ENCODE measurements around the gene ICA1L.
"Not testable (repeated sequence)": the region's sequence is repeated elsewhere in the genome, so short reads cannot be mapped to it uniquely, and the experiment has no call there.

The ICA1L gene

DNA sequence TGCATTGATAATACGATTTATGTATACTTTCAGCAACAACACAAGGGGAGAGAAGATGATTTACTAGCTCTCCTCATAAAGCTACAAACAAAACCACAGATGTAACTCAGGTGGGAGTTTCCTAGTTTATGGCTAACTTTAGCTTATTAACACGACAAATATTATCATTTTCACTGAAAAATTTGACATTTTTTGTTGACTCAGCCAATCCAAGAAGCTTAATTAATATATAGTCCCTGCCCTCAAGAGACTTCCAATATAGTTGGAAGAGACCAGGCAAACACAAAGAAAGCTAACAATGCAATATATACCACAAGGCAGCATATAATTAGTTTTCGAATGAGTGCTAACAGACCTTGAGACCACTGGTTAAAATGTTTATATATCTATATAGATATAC is 39.1 kb upstream of the ICA1L start:
- ATAC-seq, result no peak

DNA sequence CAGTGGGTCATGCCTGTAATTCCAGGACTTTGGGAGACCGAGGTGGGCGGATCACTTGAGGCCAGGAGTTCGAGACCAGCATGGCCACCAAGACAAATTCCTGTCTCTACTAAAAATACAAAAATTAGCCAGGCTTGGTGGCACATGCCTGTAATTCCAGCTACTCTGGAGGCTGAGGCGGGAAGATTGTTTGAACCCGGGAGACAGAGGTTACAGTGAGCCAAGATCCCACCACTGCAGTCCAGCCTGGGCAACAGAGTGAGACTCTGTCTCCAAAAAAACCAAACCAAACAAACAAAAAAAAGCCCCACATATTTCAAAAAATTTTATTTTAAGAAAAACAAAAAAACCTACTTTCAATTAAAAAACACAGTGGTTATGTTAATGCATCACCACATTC is 38.7 kb upstream of the ICA1L start:
- ATAC-seq, result not testable (repeated sequence)

More for the DNA sequence above, 39.1 kb upstream of the ICA1L start:
- no peak for TF ChIP-seq ZFP30 (CRISPR knock-in tag; IDR thresholded peaks at IDR 0.05)
- no peak for TF ChIP-seq ZNF8 (CRISPR knock-in tag; IDR thresholded peaks at IDR 0.05)
- no peak for TF ChIP-seq ZC3H10 (CRISPR knock-in tag; IDR thresholded peaks at IDR 0.05)
- TF ChIP-seq CSDC2 (CRISPR knock-in tag; IDR thresholded peaks at IDR 0.05), result no peak
- TF ChIP-seq TOX (CRISPR knock-in tag; IDR thresholded peaks at IDR 0.05; ENCODE audit: borderline replicate concordance), result no peak
- no peak for TF ChIP-seq ISL1 (CRISPR knock-in tag; IDR thresholded peaks at IDR 0.05)
- TF ChIP-seq ARNTL (CRISPR knock-in tag; IDR thresholded peaks at IDR 0.05; ENCODE audit: borderline replicate concordance, low read depth), result no peak
- TF ChIP-seq TCF4 (CRISPR knock-in tag; IDR thresholded peaks at IDR 0.05; ENCODE audit: borderline replicate concordance), result no peak
- no peak for TF ChIP-seq ESRRG (CRISPR knock-in tag; IDR thresholded peaks at IDR 0.05)
- TF ChIP-seq, protein P1, sequence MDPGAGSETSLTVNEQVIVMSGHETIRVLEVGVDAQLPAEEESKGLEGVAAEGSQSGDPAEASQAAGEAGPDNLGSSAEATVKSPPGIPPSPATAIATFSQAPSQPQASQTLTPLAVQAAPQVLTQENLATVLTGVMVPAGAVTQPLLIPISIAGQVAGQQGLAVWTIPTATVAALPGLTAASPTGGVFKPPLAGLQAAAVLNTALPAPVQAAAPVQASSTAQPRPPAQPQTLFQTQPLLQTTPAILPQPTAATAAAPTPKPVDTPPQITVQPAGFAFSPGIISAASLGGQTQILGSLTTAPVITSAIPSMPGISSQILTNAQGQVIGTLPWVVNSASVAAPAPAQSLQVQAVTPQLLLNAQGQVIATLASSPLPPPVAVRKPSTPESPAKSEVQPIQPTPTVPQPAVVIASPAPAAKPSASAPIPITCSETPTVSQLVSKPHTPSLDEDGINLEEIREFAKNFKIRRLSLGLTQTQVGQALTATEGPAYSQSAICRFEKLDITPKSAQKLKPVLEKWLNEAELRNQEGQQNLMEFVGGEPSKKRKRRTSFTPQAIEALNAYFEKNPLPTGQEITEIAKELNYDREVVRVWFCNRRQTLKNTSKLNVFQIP (CRISPR knock-in tag; IDR thresholded peaks at IDR 0.05; ENCODE audit: borderline replicate concordance, low read depth), result no peak
- TF ChIP-seq RARB (CRISPR knock-in tag; IDR thresholded peaks at IDR 0.05), result no peak
- no peak for TF ChIP-seq ZNF70 (CRISPR knock-in tag; IDR thresholded peaks at IDR 0.05)
- TF ChIP-seq, protein P2, sequence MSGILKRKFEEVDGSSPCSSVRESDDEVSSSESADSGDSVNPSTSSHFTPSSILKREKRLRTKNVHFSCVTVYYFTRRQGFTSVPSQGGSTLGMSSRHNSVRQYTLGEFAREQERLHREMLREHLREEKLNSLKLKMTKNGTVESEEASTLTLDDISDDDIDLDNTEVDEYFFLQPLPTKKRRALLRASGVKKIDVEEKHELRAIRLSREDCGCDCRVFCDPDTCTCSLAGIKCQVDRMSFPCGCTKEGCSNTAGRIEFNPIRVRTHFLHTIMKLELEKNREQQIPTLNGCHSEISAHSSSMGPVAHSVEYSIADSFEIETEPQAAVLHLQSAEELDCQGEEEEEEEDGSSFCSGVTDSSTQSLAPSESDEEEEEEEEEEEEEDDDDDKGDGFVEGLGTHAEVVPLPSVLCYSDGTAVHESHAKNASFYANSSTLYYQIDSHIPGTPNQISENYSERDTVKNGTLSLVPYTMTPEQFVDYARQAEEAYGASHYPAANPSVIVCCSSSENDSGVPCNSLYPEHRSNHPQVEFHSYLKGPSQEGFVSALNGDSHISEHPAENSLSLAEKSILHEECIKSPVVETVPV (CRISPR knock-in tag; IDR thresholded peaks at IDR 0.05), result no peak
- no peak for TF ChIP-seq BACH2 (CRISPR knock-in tag; IDR thresholded peaks at IDR 0.05; ENCODE audit: borderline replicate concordance)
- no peak for TF ChIP-seq ZNF565 (CRISPR knock-in tag; conservative IDR thresholded peaks at IDR 0.05; ENCODE audit: low read depth)
- TF ChIP-seq OSR1 (CRISPR knock-in tag; IDR thresholded peaks at IDR 0.05), result no peak
- no peak for TF ChIP-seq PPARA (CRISPR knock-in tag; IDR thresholded peaks at IDR 0.05; ENCODE audit: borderline replicate concordance)
- TF ChIP-seq, protein P3, sequence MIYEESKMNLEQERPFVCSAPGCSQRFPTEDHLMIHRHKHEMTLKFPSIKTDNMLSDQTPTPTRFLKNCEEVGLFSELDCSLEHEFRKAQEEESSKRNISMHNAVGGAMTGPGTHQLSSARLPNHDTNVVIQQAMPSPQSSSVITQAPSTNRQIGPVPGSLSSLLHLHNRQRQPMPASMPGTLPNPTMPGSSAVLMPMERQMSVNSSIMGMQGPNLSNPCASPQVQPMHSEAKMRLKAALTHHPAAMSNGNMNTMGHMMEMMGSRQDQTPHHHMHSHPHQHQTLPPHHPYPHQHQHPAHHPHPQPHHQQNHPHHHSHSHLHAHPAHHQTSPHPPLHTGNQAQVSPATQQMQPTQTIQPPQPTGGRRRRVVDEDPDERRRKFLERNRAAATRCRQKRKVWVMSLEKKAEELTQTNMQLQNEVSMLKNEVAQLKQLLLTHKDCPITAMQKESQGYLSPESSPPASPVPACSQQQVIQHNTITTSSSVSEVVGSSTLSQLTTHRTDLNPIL (CRISPR knock-in tag; IDR thresholded peaks at IDR 0.05; ENCODE audit: low read depth), result no peak
- TF ChIP-seq GLIS3 (CRISPR knock-in tag; IDR thresholded peaks at IDR 0.05), result no peak

DNA sequence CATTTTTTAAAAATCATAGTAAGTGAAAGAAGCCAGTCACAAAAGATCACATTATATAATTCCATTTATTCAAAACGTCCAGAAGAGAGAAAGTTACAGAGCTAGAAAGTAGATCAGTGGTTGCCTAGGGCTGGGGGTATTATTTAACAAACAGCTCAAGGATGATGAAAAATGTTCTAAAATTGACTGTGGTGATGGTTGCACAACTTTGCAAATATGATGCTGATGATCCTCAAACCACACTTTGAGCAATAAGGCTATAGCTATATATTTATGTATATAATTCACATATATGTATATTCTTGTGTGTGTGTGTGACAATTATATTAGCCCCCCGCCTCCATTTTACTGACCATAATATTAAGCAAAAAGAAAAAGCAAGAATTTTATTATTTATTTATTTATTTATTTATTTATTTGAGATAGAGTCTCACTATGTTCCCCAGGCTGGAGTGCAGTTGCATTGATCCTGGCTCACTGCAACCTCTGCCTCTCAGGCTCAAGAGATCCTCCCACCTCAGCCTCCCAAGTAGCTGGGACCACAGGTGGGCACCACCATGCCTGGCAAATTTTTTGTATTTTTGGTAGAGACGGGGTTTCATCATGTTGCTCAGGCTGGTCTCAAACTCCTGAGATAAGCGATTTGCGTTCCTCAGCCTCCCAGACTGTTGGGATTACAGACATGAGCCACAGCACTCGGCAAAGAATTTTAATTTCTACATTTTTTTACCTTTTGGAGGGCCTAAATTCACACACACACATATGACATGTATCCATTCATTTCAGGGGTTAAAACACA is 38.0 kb upstream of the ICA1L start:
- ATAC-seq, result no peak
- TF ChIP-seq GLIS3 (CRISPR knock-in tag; IDR thresholded peaks at IDR 0.05) (no peak), ZFP30 (CRISPR knock-in tag; IDR thresholded peaks at IDR 0.05) (no peak)

DNA sequence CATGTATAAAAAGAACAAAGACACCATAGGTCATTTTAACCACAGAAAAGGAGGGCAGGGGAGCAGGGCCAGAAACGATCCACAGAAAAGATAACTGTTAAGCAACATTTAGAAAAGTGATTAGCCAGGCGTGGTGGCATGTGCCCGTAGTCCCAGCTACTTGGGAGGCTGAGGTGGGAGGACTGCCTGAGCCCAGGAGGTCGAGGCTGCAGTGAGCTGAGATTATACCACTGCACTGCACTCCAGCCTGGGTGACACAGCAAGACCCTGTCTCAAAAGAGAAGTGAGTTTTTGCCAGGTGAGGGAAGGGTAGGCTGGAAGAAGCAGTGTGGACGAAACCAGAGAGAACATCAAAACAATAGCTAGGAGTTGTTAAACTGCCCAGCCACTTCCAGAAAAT is 36.6 kb upstream of the ICA1L start:
- ATAC-seq, result no peak
- no peak for TF ChIP-seq ZNF565 (CRISPR knock-in tag; conservative IDR thresholded peaks at IDR 0.05; ENCODE audit: low read depth)
- TF ChIP-seq, protein P1 (CRISPR knock-in tag; IDR thresholded peaks at IDR 0.05; ENCODE audit: borderline replicate concordance, low read depth), result no peak
- TF ChIP-seq ZC3H10 (CRISPR knock-in tag; IDR thresholded peaks at IDR 0.05), result no peak
- TF ChIP-seq, protein P4, sequence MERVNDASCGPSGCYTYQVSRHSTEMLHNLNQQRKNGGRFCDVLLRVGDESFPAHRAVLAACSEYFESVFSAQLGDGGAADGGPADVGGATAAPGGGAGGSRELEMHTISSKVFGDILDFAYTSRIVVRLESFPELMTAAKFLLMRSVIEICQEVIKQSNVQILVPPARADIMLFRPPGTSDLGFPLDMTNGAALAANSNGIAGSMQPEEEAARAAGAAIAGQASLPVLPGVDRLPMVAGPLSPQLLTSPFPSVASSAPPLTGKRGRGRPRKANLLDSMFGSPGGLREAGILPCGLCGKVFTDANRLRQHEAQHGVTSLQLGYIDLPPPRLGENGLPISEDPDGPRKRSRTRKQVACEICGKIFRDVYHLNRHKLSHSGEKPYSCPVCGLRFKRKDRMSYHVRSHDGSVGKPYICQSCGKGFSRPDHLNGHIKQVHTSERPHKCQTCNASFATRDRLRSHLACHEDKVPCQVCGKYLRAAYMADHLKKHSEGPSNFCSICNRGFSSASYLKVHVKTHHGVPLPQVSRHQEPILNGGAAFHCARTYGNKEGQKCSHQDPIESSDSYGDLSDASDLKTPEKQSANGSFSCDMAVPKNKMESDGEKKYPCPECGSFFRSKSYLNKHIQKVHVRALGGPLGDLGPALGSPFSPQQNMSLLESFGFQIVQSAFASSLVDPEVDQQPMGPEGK (CRISPR knock-in tag; IDR thresholded peaks at IDR 0.05; ENCODE audit: borderline replicate concordance), result no peak
- TF ChIP-seq PPARA (CRISPR knock-in tag; IDR thresholded peaks at IDR 0.05; ENCODE audit: borderline replicate concordance), result no peak
- no peak for TF ChIP-seq ZFP3 (CRISPR knock-in tag; IDR thresholded peaks at IDR 0.05)
- TF ChIP-seq CSDC2 (CRISPR knock-in tag; IDR thresholded peaks at IDR 0.05), result no peak
- no peak for TF ChIP-seq RARB (CRISPR knock-in tag; IDR thresholded peaks at IDR 0.05)
- TF ChIP-seq TOX (CRISPR knock-in tag; IDR thresholded peaks at IDR 0.05; ENCODE audit: borderline replicate concordance), result no peak
- TF ChIP-seq ISL1 (CRISPR knock-in tag; IDR thresholded peaks at IDR 0.05), result no peak
- TF ChIP-seq ZFP30 (CRISPR knock-in tag; IDR thresholded peaks at IDR 0.05), result no peak
- no peak for TF ChIP-seq BACH2 (CRISPR knock-in tag; IDR thresholded peaks at IDR 0.05; ENCODE audit: borderline replicate concordance)
- TF ChIP-seq TCF4 (CRISPR knock-in tag; IDR thresholded peaks at IDR 0.05; ENCODE audit: borderline replicate concordance), result no peak
- no peak for TF ChIP-seq ARNTL (CRISPR knock-in tag; IDR thresholded peaks at IDR 0.05; ENCODE audit: borderline replicate concordance, low read depth)
- no peak for TF ChIP-seq GLIS3 (CRISPR knock-in tag; IDR thresholded peaks at IDR 0.05)
- TF ChIP-seq SNAI2 (CRISPR knock-in tag; IDR thresholded peaks at IDR 0.05), result no peak
- TF ChIP-seq, protein P3 (CRISPR knock-in tag; IDR thresholded peaks at IDR 0.05; ENCODE audit: low read depth), result no peak
- no peak for TF ChIP-seq ZNF70 (CRISPR knock-in tag; IDR thresholded peaks at IDR 0.05)
- no peak for TF ChIP-seq ESRRG (CRISPR knock-in tag; IDR thresholded peaks at IDR 0.05)
- TF ChIP-seq OSR1 (CRISPR knock-in tag; IDR thresholded peaks at IDR 0.05), result no peak

DNA sequence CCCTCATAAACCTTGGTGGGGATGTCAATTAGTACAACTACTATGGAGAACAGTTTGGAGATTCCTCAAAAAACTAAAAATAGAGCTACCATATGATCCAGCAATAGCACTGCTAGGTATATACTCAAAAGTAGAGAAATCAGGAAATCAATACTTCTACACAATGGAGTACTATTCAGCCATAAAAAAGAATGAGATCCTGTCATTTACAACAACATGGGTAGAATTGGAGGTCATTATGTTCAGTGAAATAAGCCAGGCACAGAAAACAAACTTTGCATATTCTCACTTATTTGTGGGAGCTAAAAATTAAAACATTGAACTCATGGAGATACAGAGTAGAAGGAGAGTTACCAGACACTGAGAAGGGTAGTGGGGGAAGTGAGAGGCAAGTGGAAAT is 33.9 kb upstream of the ICA1L start:
- not testable (repeated sequence) for ATAC-seq

All from SK-N-SH treated with all-trans-retinoic acid at 6 μM for 48 hours (cell line).